Brain pericyte (primary cell): ENCODE measurements around the gene KLHL34.

Source experiments
- DNase-seq: peaks from one replicate; pipeline ENCODE4 v3.0.0-alpha.2; 2012; ENCODE audit warnings: low read depth, low spot score

The KLHL34 gene

GRCh38 chrX:21656587-21657317, 1.4 kb downstream of the KLHL34 start:
- DNase-seq: no peak

- no peak for DNase-seq
These were observed 2.1 kb downstream of the KLHL34 start for GRCh38 chrX:21655901-21656586.

- no peak for DNase-seq
These were observed 12.2 kb downstream of the KLHL34 start for GRCh38 chrX:21645886-21646285.

- DNase-seq: no peak
These were observed 12.7 kb downstream of the KLHL34 start for GRCh38 chrX:21645431-21645830.

GRCh38 chrX:21639775-21640174, 18.4 kb downstream of the KLHL34 start:
- DNase-seq: no peak

- DNase-seq: no peak
These were observed 19.8 kb downstream of the KLHL34 start for GRCh38 chrX:21638311-21638710.

- DNase-seq: no peak
These were observed 26.1 kb downstream of the KLHL34 start for GRCh38 chrX:21632027-21632426.

- no peak for DNase-seq
These were observed 34.2 kb downstream of the KLHL34 start for GRCh38 chrX:21623778-21624501.

GRCh38 chrX:21620234-21620633, 37.9 kb downstream of the KLHL34 start:
- no peak for DNase-seq

- DNase-seq: no peak
These were observed 41.7 kb downstream of the KLHL34 start for GRCh38 chrX:21616386-21616785.

GRCh38 chrX:21612154-21612553, 46.0 kb downstream of the KLHL34 start:
- DNase-seq: no peak

- no peak for DNase-seq
These were observed 48.0 kb downstream of the KLHL34 start for GRCh38 chrX:21610168-21610567.

- no peak for DNase-seq
These were observed 52.1 kb downstream of the KLHL34 start for GRCh38 chrX:21606002-21606401.
